Activated CD8-positive, alpha-beta T cell treated with anti-CD3 and anti-CD28 coated beads, Interleukin-2, amount 10 ng/mL, durations not matched to agents 7 days and 5 days (primary cell): Measurements from ENCODE around the gene KLHL30. TPM values are rescaled to one million over a fixed set of nuclear protein-coding genes. Genes with fewer than 3 reads are reported as not detected.
"Not testable (repeated sequence)": the region's sequence is repeated elsewhere in the genome, so short reads cannot be mapped to it uniquely, and the experiment has no call there.

Experiments
- ATAC-seq: fragments of 150-1000 bp; cut with Tn5 transposase; one replicate; pipeline ENCODE4 v1.10.0; 2021; ENCODE audit warnings: moderate library complexity
- CTCF ChIA-PET: fragments of 350-600 bp; sonication (Branson Sonifier 250); formaldehyde crosslinking; loops from one replicate; lab custom pipeline; 2021; ENCODE audit warnings: antibody characterized with exemption; lab: Charles Lee
- POLR2A ChIA-PET: fragments of 350-600 bp; sonication (Branson Sonifier 250); formaldehyde crosslinking; loops from one replicate; lab custom pipeline; 2021; ENCODE audit warnings: antibody characterized with exemption; lab: Charles Lee
- DNase-seq: peaks from one replicate; pipeline ENCODE4 v3.0.0-alpha.2; 2020
- H3K27ac Mint-ChIP-seq: one replicate; pipeline ENCODE4 v1.8.0; 2021; ENCODE audit warnings: mild to moderate bottlenecking, mixed read lengths
- H3K27me3 Mint-ChIP-seq: one replicate; pipeline ENCODE4 v1.8.0; 2021; ENCODE audit warnings: low read depth, mixed read lengths
- H3K36me3 Mint-ChIP-seq: one replicate; pipeline ENCODE4 v1.8.0; 2021; ENCODE audit warnings: low read depth, mixed read lengths
- H3K4me1 Mint-ChIP-seq: one replicate; pipeline ENCODE4 v1.8.0; 2021; ENCODE audit warnings: low read depth, mixed read lengths
- H3K4me3 Mint-ChIP-seq: one replicate; pipeline ENCODE4 v1.8.0; 2021; ENCODE audit warnings: mild to moderate bottlenecking, mixed read lengths
- H3K9me3 Mint-ChIP-seq: one replicate; pipeline ENCODE4 v1.8.0; 2022; ENCODE audit warnings: mixed read lengths; ENCODE audit not compliant: insufficient read depth
- total RNA-seq, 2 experiments: library from RNA; stranded (reverse); gene quantifications; one replicate each; pipeline ENCODE4 v1.2.3, GENCODE V29; 2021

The KLHL30 gene
- total RNA-seq, 2 experiments from 2014 or later = not detected

GRCh38 chr2:238104691-238105371, 33.6 kb upstream of the KLHL30 start:
- Mint-ChIP-seq H3K27ac (no peak overlapping the region), H3K27me3 (no peaks in the 10 kb centered on the region), H3K4me3 (no peak overlapping the region), H3K9me3 (no peaks in the 10 kb centered on the region), H3K36me3 (no peaks in the 10 kb centered on the region), H3K4me1 (peaks cover 22% of the 10 kb centered on the region)
- DNase-seq (no peak), ATAC-seq (no peak)
- ChIA-PET CTCF (no interaction called here), POLR2A (no interaction called here)

DNA sequence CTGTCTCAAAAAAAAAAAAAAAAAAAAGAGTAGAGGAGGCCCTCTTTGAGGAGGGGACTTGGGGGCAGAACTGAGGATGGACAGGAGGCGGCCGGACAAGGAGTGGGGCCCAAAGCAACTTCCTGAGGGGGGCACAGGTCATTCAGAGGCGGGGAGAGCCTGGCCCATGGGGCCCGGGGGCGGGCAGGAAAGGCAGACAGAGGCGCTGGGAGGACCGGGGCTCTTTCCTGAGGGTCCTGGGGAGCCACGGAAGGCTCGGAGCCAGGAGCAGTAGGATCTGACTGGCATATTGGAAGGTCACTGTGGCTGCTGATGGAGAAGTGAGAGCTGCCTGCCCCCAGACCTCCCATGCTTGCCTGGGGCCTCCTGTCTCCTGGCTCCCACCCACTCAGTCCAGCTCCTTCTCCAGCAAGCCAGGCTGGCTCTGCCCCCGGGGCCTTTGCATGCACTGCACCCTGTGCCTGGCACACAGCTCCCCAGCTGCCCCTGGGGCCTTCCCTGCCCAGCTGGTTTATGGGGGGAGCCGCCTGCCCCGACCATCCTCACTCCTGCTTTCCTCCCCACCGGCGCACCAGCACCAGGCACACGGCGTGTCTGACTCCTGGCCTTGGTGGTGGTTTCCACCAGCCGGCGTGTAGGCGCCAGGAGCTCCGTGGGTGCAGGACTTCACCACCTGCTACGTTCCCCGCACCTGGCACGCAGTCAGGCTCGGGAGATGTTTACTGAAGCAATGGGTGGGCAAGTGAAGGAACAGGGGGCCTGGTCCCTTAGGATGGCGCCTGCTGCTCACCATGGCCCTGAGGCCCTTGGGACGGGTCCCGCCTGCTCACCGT, 32.7 kb upstream of the KLHL30 start:
- Mint-ChIP-seq H3K4me1 (peaks cover 22% of the 10 kb centered on the region), H3K4me3 (no peak overlapping the region), H3K27ac (no peak overlapping the region), H3K9me3 (no peaks in the 10 kb centered on the region), H3K27me3 (no peaks in the 10 kb centered on the region), H3K36me3 (no peaks in the 10 kb centered on the region)
- DNase-seq (no peak), ATAC-seq (no peak)
- ChIA-PET POLR2A (no interaction called here), CTCF (no interaction called here)

DNA sequence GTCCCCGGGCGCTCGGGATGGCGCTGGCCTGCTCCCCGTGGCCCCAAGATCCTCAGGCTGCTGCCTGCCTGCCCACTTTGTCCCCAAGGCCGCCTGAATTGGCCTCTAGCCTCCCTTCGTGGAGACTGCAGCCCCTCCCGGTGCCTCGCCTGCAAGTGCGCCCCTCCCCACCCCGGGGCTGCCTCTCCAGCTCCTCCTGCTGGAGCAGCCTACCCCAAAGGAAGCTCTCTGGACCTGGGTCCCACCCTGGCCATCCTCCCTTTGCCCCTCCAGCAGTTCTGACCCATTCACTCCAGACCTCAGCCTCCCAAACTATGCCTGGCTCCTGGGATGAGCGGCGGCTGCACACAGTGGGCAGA, 32.1 kb upstream of the KLHL30 start:
- no peak overlapping the region for H3K4me3 Mint-ChIP-seq
- ChIA-PET CTCF (no interaction called here), POLR2A (no interaction called here)
- no peak overlapping the region for H3K27ac Mint-ChIP-seq
- DNase-seq = no peak
- H3K36me3 Mint-ChIP-seq = no peaks in the 10 kb centered on the region
- peaks cover 22% of the 10 kb centered on the region for H3K4me1 Mint-ChIP-seq
- no peak for ATAC-seq
- H3K9me3 Mint-ChIP-seq = no peaks in the 10 kb centered on the region
- no peaks in the 10 kb centered on the region for H3K27me3 Mint-ChIP-seq

GRCh38 chr2:238106698-238107524, 31.6 kb upstream of the KLHL30 start:
- ChIA-PET CTCF (no interaction called here), POLR2A (no interaction called here)
- ATAC-seq (no peak), DNase-seq (no peak)
- H3K4me3 Mint-ChIP-seq = no peak overlapping the region
- no peaks in the 10 kb centered on the region for H3K27me3 Mint-ChIP-seq
- peaks cover 2% of the 10 kb centered on the region for H3K9me3 Mint-ChIP-seq
- H3K27ac Mint-ChIP-seq = no peak overlapping the region
- no peaks in the 10 kb centered on the region for H3K36me3 Mint-ChIP-seq
- H3K4me1 Mint-ChIP-seq = peaks cover 22% of the 10 kb centered on the region

DNA sequence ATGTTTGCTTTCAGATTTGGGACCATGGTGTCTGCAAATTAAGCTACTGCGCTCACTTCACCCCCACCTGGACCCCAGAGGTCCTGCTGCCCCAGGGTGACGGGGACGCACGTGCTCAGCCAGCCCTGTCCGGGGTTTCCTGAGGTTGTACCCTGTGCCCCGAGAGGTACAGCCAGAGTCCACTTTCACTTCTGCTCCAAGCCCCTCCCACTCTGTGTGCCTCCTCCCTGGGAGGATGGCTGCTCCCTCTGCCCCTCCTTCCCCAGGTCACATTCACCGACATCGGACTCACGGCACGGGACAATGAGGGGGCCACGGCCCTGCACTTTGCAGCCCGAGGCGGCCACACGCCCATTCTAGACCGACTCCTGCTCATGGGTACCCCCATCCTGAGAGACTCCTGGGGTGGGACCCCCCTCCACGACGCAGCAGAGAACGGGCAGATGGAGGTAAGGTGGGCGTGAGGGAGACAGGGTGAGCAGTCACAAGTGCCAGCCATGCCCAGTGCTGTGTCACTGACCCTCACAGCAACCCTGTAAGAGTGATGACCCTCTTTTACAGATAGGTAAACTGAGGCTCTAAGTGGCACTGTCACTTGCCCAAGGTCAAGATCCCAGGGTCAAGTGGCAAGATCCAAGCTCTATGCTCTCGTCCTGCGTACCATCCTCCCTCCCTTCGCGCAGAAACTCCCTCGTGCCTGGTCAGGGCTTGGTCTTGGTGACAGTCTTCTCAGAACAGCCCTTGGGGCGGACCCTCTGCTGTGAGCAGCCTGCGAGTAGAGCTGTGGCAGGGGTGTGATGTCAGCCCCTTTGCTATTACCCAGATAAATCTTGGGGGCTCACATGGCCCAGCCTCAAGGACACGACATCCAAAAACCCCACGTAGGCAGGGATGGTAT, 30.7 kb upstream of the KLHL30 start:
- Mint-ChIP-seq H3K36me3 (no peaks in the 10 kb centered on the region), H3K9me3 (peaks cover 8% of the 10 kb centered on the region), H3K27me3 (peaks cover 1% of the 10 kb centered on the region), H3K4me3 (no peak overlapping the region), H3K27ac (no peak overlapping the region), H3K4me1 (peaks cover 22% of the 10 kb centered on the region)
- DNase-seq (no peak), ATAC-seq (peak; percentile 39)
- ChIA-PET CTCF (interaction anchor here (1.4 to 1.8 kb wide), 2 partner anchors 32 to 139 kb away, joined by 5 to 7 read pairs; no protein-coding TSS in a partner anchor), POLR2A (interaction anchor here (0.9 kb wide), 1 partner anchor 9 kb away, joined by 4 read pairs; no protein-coding TSS in a partner anchor)

- H3K4me3 Mint-ChIP-seq = no peak overlapping the region
- H3K9me3 Mint-ChIP-seq = peaks cover 16% of the 10 kb centered on the region
- DNase-seq = peak; percentile 62
- ATAC-seq = peak; percentile 78
- peaks cover 22% of the 10 kb centered on the region for H3K4me1 Mint-ChIP-seq
- POLR2A ChIA-PET = interaction anchor here (0.6 to 1.0 kb wide), 4 partner anchors 9 to 141 kb away, joined by 3 to 4 read pairs (median 3); no protein-coding TSS in a partner anchor
- CTCF ChIA-PET = interaction anchor here (0.7 to 1.8 kb wide), 7 partner anchors 31 to 247 kb away, joined by 3 to 7 read pairs (median 5); no protein-coding TSS in a partner anchor
- peak overlapping the region; percentile 68 for H3K27ac Mint-ChIP-seq
- no peaks in the 10 kb centered on the region for H3K36me3 Mint-ChIP-seq
- H3K27me3 Mint-ChIP-seq = peaks cover 3% of the 10 kb centered on the region
Observed at GRCh38 chr2:238108423-238109183, 29.9 kb upstream of the KLHL30 start.

DNA sequence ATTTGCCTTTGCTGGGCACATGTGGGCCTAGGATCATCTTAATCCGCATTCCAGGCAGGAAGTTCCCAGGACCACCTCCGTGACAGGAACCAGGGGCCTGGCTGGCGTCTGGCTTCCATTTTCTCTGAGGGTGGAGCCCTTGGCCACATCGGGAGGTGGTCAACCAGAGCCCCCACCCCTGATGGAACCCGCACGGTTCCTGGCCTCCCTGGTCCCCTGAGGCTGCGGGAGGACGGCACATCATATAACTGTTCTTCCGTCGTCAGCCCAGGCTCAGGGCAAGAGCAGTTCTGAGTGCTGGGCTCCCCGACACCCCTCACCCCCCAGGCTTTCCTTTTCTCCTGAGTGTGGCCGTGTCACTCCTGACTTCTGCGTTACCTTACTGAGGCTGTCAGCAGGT, 24.9 kb upstream of the KLHL30 start:
- Mint-ChIP-seq H3K4me1 (peaks cover 10% of the 10 kb centered on the region), H3K27ac (no peak overlapping the region), H3K27me3 (peaks cover 11% of the 10 kb centered on the region), H3K4me3 (no peak overlapping the region), H3K9me3 (peaks cover 17% of the 10 kb centered on the region), H3K36me3 (no peaks in the 10 kb centered on the region)
- no peak for DNase-seq
- ChIA-PET CTCF (no interaction called here), POLR2A (no interaction called here)
- no peak for ATAC-seq

DNA sequence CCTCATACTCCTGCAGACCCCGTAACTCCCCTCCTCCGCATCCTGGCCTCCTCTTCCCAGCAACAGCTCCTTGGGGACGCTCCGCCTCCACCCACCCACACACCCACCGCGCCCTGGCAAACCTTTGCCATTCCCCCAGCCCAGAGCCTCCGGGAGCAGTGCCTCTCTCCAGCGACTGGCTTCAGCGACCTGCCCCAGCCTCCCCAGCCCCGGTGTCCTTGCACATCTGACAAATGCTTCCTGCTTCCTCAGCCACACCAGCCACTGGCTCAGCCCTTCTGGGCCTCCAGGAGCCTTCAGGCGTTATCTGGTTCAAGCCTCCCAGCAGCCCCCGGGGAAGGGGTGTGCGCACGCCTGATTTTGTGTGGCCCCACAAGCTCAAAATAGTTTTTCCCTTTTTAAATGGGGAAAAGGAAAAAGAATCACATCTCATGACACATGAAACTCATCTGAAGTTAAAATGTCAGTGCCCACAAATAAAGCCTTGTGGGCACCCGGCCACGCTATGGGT, 24.1 kb upstream of the KLHL30 start:
- H3K9me3 Mint-ChIP-seq = peaks cover 17% of the 10 kb centered on the region
- no peaks in the 10 kb centered on the region for H3K36me3 Mint-ChIP-seq
- ChIA-PET POLR2A (no interaction called here), CTCF (no interaction called here)
- no peak overlapping the region for H3K27ac Mint-ChIP-seq
- H3K4me1 Mint-ChIP-seq = peaks cover 2% of the 10 kb centered on the region
- DNase-seq (no peak), ATAC-seq (no peak)
- no peak overlapping the region for H3K4me3 Mint-ChIP-seq
- peaks cover 11% of the 10 kb centered on the region for H3K27me3 Mint-ChIP-seq

DNA sequence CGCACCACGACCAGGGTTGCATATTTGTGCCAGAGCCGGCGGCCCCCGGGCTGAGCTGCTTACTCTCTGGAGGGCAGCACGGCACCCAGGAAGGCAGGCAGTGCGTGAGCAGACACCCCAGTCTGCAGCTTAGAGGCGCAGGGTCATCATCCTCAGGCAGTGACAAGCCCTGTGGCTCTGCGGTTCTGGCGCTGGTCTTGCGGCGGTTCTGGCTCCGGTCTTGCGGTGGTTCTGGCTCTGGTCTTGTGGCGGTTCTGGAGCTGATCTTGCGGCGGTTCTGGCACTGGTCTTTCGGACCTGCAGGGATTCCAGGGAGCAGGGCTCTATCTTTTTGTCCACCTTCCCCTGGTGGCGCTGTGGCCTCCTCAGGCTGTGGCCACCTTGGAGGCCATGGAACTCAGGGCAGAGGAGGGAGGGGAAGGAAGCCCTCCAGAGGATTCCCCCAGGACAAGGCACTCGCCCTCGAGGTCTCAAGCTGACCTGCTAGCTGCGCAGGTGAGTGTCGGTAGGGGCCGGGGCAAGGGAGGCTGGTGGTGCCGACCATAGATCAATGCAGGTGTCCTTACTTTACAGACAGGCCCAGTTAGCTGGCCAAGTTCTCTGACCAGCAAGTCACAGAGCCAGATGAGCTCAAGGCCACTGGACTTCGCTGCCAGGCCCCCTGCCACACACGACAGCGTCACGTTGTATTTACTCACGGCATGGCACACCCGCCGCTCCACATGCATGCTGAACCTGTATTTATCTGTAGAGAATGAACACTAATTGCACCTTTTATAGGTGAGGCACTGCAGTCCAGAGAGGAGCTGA, 23.4 kb upstream of the KLHL30 start:
- peaks cover 11% of the 10 kb centered on the region for H3K27me3 Mint-ChIP-seq
- POLR2A ChIA-PET = no interaction called here
- CTCF ChIA-PET = no interaction called here
- H3K27ac Mint-ChIP-seq = no peak overlapping the region
- ATAC-seq (no peak), DNase-seq (no peak)
- no peaks in the 10 kb centered on the region for H3K4me1 Mint-ChIP-seq
- H3K9me3 Mint-ChIP-seq = peaks cover 17% of the 10 kb centered on the region
- H3K36me3 Mint-ChIP-seq = no peaks in the 10 kb centered on the region
- no peak overlapping the region for H3K4me3 Mint-ChIP-seq

GRCh38 chr2:238115709-238116108, 22.8 kb upstream of the KLHL30 start:
- H3K9me3 Mint-ChIP-seq = peaks cover 17% of the 10 kb centered on the region

More at GRCh38 chr2:238115709-238116108, 22.8 kb upstream of the KLHL30 start:
- ATAC-seq, POLR2A ChIA-PET, H3K4me3 Mint-ChIP-seq, DNase-seq, H3K27ac Mint-ChIP-seq, H3K36me3 Mint-ChIP-seq, H3K4me1 Mint-ChIP-seq, CTCF ChIA-PET: not testable (repeated sequence)
- H3K27me3 Mint-ChIP-seq = peaks cover 11% of the 10 kb centered on the region
